MG63 (cell line): ENCODE results near the gene CDC42BPB. TPM values are rescaled to one million over a fixed set of nuclear protein-coding genes. Genes with fewer than 3 reads are reported as not detected.
"Not testable (repeated sequence)": the region's sequence is repeated elsewhere in the genome, so short reads cannot be mapped to it uniquely, and the experiment has no call there.

ENCODE experiments used
- DNase-seq: peaks from one replicate; pipeline ENCODE4 v3.0.0-alpha.2; 2020
- H3K27me3 ChIP-seq: fragments of 250-450 bp; sonication (Bioruptor Pico); 2 replicates; pipeline ENCODE4 v1.5.1; 2020; ENCODE audit warnings: mild to moderate bottlenecking, moderate library complexity
- H3K36me3 ChIP-seq: fragments of 250-450 bp; sonication (Bioruptor Pico); 2 replicates; pipeline ENCODE4 v1.5.1; 2020; ENCODE audit warnings: mild to moderate bottlenecking, moderate library complexity
- H3K4me3 ChIP-seq: fragments of 250-450 bp; sonication (Bioruptor Pico); 2 replicates; pipeline ENCODE4 v1.5.1; 2020; ENCODE audit warnings: mild to moderate bottlenecking, moderate library complexity
- H3K9me3 ChIP-seq: fragments of 250-450 bp; sonication (Bioruptor Pico); 2 replicates; pipeline ENCODE4 v1.5.1; 2020; ENCODE audit warnings: mild to moderate bottlenecking, moderate library complexity
- total RNA-seq: library from RNA; depleted of rRNA; stranded (reverse); fragments of >200 nt; shearing (Covaris generic); gene quantifications from 2 replicates; pipeline ENCODE4 v1.2.3, GENCODE V29; 2014; ENCODE audit warnings: low replicate concordance

Gene CDC42BPB
- total RNA-seq, 1 experiment from 2014 or later = 11.7 TPM

DNA sequence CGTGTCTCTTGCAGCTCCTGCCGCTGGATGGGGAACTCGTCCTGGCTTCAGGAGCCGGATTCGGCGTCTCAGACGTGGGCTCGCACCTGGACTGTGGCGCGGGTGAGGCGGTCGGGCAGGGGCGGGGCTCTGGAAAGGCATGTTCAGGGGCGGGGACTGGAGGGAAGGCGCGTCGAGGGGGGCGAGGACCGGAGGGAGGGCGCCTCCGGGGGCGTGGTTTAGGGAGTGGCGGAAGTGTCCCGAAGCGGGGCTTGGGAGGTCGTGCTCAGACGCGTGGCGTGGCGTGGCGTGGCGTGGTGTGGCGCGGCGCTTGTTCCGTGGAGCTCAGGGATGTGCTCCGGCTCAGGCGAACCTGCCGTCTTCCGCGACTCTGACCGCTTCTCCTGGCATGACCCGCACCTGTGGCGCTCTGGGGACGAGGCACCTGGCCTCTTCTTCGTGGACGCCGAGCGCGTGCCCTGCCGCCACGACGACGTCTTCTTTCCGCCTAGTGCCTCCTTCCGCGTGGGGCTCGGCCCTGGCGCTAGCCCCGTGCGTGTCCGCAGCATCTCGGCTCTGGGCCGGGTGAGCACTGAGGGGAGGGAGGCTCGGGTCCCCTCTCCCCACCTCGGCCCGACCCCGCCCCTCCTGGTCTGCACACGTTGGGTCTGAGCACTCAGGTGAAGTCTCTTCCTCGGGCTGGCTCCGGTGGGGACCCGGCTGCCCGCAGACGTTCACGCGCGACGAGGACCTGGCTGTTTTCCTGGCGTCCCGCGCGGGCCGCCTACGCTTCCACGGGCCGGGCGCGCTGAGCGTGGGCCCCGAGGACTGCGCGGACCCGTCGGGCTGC, 128.7 kb downstream of the CDC42BPB start:
- Histone ChIP-seq H3K36me3 (no peaks in the 10 kb centered on the region), H3K27me3 (no peaks in the 10 kb centered on the region), H3K9me3 (no peaks in the 10 kb centered on the region), H3K4me3 (no peak overlapping the region)
- DNase-seq = no peak

DNA sequence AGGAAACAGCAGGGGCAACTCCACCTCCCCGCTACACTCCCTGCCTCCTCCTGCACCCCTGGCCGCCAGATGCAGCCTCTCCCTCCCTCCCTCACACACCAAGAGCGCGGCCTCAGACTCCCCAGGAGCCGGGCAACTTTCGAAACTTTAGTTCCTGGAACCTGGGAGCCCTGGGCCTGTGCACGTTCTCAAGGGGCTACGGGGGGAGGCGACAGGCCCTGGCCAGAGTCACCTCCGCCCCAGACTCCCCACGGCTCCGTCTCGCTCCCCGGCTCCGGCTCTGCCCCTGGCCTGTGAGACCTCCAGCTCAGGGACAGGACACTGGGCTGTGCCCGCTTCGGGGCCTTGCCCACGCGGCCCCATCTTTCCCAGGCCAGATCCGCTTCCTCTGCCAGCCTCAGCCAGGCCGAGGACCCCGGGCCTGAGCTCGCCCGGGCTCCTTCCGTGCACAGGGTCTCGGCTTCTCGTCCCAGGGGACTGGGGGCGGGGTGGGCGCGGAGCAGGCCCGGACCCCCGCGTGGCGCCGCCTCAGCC, 129.4 kb downstream of the CDC42BPB start:
- no peak for DNase-seq
- Histone ChIP-seq H3K9me3 (no peaks in the 10 kb centered on the region), H3K36me3 (no peaks in the 10 kb centered on the region), H3K27me3 (no peaks in the 10 kb centered on the region), H3K4me3 (no peak overlapping the region)

- Histone ChIP-seq H3K9me3 (no peaks in the 10 kb centered on the region), H3K4me3 (no peak overlapping the region), H3K27me3 (no peaks in the 10 kb centered on the region), H3K36me3 (no peaks in the 10 kb centered on the region)
- DNase-seq = no peak
These were observed 129.9 kb downstream of the CDC42BPB start for GRCh38 chr14:102927346-102927877.

- not testable (repeated sequence) for H3K27me3 ChIP-seq, H3K36me3 ChIP-seq, H3K9me3 ChIP-seq, H3K4me3 ChIP-seq, DNase-seq
These were observed 130.5 kb downstream of the CDC42BPB start for GRCh38 chr14:102926840-102927239.

DNA sequence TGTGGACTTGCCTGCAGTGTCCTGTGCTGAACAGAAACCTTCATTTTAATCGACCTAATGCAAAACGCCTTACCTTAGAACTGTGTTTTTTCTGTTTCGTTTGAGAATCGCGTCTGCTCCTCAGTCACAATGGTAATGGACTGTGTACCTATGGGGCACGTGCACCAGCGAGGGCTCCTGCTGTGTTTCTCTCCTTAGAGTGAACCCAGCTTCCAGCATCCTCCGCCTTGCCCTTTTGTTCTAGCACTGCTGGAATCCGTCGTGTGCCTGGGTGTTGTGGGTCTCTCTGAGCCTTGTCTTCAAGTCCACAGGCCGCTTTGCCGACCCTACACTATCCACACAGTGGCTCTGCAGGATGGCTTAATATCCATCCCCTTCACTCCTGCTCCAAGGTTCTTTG, 131.2 kb downstream of the CDC42BPB start:
- H3K36me3 ChIP-seq = no peaks in the 10 kb centered on the region
- no peaks in the 10 kb centered on the region for H3K9me3 ChIP-seq
- H3K27me3 ChIP-seq = no peaks in the 10 kb centered on the region
- DNase-seq = no peak
- H3K4me3 ChIP-seq = no peak overlapping the region

- Histone ChIP-seq H3K4me3 (no peak overlapping the region), H3K36me3 (no peaks in the 10 kb centered on the region), H3K9me3 (no peaks in the 10 kb centered on the region), H3K27me3 (no peaks in the 10 kb centered on the region)
- DNase-seq = no peak
These were observed 131.7 kb downstream of the CDC42BPB start for GRCh38 chr14:102925646-102926045.

GRCh38 chr14:102924632-102925588, 132.4 kb downstream of the CDC42BPB start:
- Histone ChIP-seq H3K9me3 (no peaks in the 10 kb centered on the region), H3K36me3 (no peaks in the 10 kb centered on the region), H3K27me3 (no peaks in the 10 kb centered on the region), H3K4me3 (no peak overlapping the region)
- no peak for DNase-seq

DNA sequence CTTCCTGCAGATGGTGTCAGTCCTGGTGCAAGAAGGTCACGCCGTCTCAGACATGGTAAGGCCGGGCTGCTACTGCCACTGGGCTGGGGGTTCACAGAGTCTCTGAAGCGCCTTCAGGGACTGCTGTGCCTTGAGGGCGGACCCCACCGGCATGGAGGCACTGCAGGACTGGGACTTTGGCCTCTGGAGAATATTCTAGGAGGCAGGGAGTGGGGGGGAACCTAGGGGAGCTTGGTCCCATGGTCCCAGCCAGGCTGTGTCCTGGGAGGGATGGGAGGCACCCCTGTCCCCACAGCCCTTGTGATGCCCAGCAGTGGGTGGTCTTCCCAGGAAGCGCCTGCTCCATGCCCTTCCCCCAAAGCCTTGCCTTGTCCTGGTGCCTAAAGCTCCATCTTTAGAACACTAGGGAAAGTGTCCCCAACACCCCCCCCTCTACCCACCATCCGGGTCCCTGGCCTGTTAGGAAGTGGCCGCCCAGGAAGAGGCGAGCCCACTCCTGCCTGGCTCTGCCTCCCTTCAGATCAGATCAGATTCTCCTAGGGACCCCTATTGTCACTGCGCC, 133.3 kb downstream of the CDC42BPB start:
- no peaks in the 10 kb centered on the region for H3K27me3 ChIP-seq
- no peak overlapping the region for H3K4me3 ChIP-seq
- H3K36me3 ChIP-seq = no peaks in the 10 kb centered on the region
- no peak for DNase-seq
- no peaks in the 10 kb centered on the region for H3K9me3 ChIP-seq

DNA sequence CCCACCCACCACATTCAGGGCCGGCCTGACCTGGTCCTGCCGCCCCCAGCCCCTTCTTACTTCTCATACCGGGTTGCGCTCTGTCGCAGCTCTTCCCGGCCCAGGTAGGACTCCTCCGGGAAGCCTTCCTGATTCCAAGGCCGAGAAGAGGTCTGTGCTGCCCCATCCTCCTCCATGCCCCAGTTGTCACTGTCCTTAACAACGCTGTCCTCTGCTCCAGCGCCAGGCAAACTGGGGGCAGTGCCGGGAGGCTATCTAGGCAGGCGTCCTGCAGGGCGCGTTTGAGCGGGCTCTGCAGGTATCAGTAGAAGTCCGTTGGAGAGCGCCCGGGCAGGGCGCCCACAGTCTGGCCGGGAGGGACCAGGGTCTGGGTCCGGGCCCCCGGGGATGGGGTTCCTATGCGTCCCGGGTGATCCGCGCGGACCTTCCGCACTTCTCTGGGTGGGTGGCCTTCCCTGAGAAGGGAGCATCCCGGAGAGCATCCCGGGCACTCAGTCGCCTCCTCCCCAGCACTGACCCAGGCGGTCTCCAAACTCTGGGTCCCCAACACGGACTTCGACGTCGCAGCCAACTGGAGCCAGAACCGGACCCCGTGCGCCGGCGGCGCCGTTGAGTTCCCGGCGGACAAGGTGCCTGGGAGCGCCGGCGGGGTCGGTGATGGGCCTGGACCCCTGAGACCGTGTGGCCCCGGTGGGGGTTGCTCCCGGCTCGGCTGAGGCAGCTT, 134.0 kb downstream of the CDC42BPB start:
- no peak for DNase-seq

DNA sequence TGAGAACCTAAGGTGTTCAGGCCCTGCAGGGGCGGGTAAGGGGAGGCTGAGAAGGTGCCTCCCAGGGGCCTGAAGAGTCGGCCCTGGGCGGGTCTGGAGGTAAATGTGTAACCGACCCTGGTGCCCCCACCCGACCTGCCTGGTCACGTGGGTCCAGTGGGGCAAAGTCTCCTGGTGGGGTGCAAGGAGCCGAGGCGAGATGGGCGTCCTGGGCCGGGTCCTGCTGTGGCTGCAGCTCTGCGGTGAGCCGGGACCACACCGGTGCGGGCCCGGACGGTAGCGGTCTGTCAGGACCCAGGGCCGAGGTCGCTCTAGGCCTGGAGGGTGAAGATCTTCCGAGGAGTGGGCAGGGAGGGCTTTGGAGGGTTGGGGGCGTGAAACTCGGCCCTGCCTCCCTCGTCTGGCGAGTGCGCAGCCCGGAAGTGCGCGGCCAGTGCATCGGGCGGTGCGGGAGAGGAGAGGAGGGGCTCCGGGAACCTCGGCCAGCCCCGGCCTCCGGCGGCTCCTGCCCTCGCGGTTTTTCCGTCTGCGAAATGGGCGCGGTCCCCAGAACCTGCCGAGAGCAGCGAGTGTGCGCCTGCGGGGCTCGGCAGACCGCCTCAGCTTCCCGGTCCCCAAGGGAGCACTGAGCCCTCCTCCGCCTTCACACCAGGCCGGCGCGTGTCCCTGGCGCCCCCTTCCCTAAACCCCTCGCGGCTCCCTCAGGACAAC, 134.7 kb downstream of the CDC42BPB start, which contains the start of gene AMN:
Gene AMN, plus strand, starts transcription at position 174 of the 711 bp plus-strand sequence. Its CDS starts 26 bp downstream, at position 200.
- Histone ChIP-seq H3K4me3 (no peak within 1 kb of the TSS), H3K27me3 (no peaks in the 10 kb centered on the region), H3K36me3 (no peaks in the 10 kb centered on the region), H3K9me3 (no peaks in the 10 kb centered on the region)
- no peak for DNase-seq

More for the DNA sequence above, 134.0 kb downstream of the CDC42BPB start:
- Histone ChIP-seq H3K4me3 (no peak overlapping the region), H3K27me3 (no peaks in the 10 kb centered on the region), H3K36me3 (no peaks in the 10 kb centered on the region), H3K9me3 (no peaks in the 10 kb centered on the region)

- no peak for DNase-seq
- no peaks in the 10 kb centered on the region for H3K27me3 ChIP-seq
- H3K4me3 ChIP-seq = no peak overlapping the region
- H3K36me3 ChIP-seq = no peaks in the 10 kb centered on the region
- no peaks in the 10 kb centered on the region for H3K9me3 ChIP-seq
These were observed 136.4 kb downstream of the CDC42BPB start for GRCh38 chr14:102920998-102921304.

DNA sequence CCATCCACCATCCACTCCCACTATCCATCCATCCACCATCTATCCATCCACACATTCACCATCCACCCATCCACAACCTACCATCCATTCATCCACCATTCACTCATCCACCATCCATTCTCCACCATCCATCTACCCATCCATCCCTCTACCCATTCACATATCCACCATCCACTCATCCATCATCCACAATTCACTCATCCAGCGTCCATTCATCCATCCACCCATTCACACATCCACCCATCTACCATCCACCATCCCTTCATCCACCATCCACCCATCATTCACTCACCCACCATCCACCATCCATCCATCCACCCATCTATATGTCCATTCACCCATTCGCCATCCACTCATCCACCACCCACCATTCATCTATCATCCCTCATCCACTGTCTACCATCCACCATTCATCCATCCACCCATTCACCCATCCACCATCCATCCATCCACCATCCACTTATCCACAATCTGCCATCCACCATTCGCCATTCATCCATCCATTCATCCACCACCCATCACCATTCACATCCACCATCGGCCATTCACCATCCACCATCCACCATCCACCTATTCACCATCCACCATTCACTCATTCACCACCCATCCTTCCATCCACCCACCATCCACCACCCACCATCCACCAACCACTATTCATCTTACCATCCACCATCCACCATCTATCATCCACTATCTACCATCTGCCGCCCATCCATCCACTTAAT, 136.9 kb downstream of the CDC42BPB start:
- Histone ChIP-seq H3K36me3 (no peaks in the 10 kb centered on the region), H3K4me3 (no peak overlapping the region), H3K9me3 (no peaks in the 10 kb centered on the region), H3K27me3 (no peaks in the 10 kb centered on the region)
- no peak for DNase-seq

DNA sequence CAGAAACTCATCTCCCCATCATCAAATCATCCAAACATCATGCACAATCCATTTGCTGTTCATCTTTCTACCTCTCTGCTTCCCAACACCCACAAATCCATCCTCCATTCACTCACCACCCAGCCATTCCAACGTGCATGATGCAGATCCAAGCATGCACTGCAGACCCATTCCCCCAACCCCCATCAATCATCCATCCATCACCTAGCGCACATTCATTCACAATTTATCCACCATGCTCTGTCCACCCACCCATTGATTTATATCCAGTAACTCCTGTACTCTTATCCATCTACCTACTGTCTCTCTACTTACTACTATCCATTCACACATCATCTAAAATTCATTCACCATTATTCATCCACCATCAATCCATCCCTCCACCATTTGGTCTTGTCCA, 138.9 kb downstream of the CDC42BPB start:
- no peak for DNase-seq
- H3K27me3 ChIP-seq = no peaks in the 10 kb centered on the region
- H3K9me3 ChIP-seq = no peaks in the 10 kb centered on the region
- H3K4me3 ChIP-seq = no peak overlapping the region
- H3K36me3 ChIP-seq = no peaks in the 10 kb centered on the region

DNA sequence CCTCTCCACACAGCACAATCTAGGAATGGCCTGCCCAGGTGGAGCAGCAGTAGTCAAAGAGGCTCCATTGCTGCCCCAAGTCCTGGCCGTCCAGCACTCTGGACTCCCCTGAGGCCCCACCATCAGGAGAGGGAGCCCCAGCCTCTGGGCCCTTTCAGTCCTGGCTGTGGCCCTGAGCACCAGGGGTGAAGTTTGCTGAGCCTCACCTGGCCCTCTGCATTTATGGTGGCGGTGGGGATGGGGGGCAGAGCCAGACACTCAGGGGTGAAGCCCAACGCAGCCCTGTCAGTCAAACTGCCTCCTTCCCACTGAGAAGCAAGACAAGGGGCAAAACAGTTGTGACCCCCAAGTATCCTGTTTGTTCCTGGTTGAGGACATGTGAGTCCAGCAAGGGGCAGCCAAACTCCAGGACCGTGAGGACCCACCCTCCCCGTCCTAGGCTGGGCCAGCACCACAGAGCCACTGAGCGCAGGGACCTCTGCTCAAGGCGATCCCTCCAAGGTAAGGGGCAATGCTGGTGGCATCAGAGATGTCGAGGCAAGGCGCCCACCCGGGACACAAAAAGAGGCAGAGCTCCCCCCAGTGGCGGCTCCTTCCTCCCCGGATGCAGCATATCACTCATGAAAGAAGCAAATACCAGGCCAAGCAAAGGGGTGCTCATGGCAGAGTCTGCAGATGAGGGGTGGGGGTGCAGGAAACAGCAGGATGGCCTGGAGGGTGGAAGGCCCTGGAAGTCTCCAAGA, 139.7 kb downstream of the CDC42BPB start:
- no peak for DNase-seq
- H3K27me3 ChIP-seq = no peaks in the 10 kb centered on the region
- H3K9me3 ChIP-seq = no peaks in the 10 kb centered on the region
- H3K36me3 ChIP-seq = no peaks in the 10 kb centered on the region
- H3K4me3 ChIP-seq = no peak overlapping the region

GRCh38 chr14:102917056-102917385, 140.3 kb downstream of the CDC42BPB start:
- Histone ChIP-seq H3K9me3 (no peaks in the 10 kb centered on the region), H3K4me3 (no peak overlapping the region), H3K27me3 (no peaks in the 10 kb centered on the region), H3K36me3 (no peaks in the 10 kb centered on the region)
- no peak for DNase-seq
